ENCODE results near the gene NFATC2. TPM values are rescaled to one million over a fixed set of nuclear protein-coding genes. Genes with fewer than 3 reads are reported as not detected.

NFATC2 gene
- total RNA-seq, 1 donor from 2014 or later: 46.0 TPM

DNA sequence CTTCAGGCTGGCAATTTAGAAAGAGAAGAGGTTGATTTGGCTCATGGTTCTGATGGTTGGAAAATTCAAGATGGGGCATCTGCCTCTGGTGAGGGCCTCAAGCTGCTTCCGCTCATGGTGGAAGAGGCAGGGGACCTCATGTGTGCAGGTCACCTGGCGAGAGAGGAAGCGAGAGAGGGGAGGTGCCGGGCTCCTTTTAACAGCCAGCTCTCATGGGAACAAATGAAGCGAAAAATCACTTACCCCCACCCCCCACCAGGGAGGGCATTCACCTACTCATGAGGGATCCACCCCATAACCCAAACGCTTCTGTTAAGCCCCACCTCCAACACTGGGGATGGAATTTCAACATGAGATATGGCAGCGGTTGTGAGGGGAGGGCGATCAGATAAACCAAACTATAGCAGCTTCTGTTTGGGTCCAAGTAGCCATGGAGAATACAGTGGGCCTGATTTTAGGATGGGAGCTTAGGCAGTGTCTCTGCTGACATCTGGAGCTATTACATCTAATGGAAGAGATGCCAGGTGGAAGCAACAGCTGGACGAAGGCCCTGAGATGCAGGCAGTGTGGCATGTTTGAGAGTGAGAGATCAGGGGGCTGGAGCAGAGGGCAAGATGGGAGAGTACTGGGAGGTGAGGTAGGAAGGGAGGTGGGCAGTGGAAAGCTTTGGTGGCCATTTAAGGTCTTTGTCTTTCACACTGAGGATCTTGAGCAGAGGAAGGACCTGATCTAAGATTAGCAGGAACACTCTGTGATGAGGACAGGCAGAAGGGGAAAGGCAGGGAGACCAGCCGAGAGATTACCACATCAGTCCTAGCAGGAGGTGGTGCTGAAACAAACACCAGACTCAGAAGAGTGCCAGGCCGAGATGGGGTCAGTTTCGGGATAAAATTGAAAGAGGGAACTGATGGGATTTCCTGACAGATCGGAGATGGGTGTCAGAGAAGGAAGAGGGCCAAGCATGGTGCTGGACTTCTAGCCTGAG lies 161.8 kb downstream of the NFATC2 start:
- ChIA-PET POLR2A (interaction anchor here (1.0 to 1.2 kb wide), 3 partner anchors 24 to 162 kb away, joined by 3 to 6 read pairs (median 4); partner anchors contain the start of gene NFATC2), CTCF (interaction anchor here (1.3 to 2.1 kb wide), 3 partner anchors 181 to 243 kb away, joined by 3 to 6 read pairs (median 5); no protein-coding TSS in a partner anchor)
- peaks cover 3% of the 10 kb centered on the region for H3K9me3 Mint-ChIP-seq
- H3K27ac Mint-ChIP-seq: peak overlapping the region; percentile 80
- peak overlapping the region; percentile 21 for H3K4me3 Mint-ChIP-seq
- H3K36me3 Mint-ChIP-seq (ENCODE audit: low read depth): peaks cover 6% of the 10 kb centered on the region
- intact Hi-C loops (cut with micrococcal nuclease): loop anchor here (1.0 kb wide), 1 partner anchor 20 kb away; no protein-coding TSS in a partner anchor
- no peak for TF ChIP-seq CTCF (IDR thresholded peaks at IDR 0.05)
- no peaks in the 10 kb centered on the region for H3K27me3 Mint-ChIP-seq
- H3K4me1 Mint-ChIP-seq: peaks cover 33% of the 10 kb centered on the region
- peak; percentile 91 for ATAC-seq (ENCODE audit: low read depth)
- DNase-seq: no peak

DNA sequence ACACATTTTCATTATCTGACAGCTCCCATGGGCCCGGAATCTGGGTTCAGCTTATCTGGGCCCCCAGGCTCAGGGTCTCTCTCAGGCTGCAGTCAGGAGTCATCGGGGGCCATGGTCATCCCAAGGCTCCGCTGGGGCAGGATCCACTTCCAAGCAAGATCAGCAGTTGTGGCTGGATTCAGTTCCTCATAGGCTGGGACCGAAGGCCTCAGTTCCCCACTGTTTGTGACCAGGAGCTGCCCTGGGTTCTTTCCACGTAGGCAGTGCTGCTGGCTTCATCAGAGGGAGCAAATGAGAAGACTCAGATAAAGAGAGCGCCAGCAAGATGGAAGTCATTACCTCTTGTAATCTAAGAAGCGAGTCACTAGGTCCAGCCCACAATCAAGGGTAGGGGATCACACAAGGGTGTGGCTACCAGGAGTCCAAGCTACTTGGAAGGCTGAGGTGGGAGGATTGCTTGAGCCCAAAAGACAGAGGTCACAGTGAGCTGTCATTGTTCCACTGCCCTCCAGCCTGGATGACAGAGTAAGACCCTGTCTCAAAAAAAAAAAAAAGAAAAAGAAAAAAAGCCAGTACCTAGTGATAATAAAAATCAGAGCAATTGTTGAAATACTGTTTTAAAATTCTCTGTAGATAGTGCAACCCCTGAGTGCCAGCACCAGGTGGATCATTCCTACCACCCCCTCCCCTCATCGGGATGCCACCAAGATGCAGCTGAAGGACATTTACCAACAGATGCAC lies 162.7 kb downstream of the NFATC2 start:
- ATAC-seq (ENCODE audit: low read depth) (no peak), DNase-seq (no peak)
- H3K4me1 Mint-ChIP-seq: peaks cover 31% of the 10 kb centered on the region
- intact Hi-C loops (cut with micrococcal nuclease): loop anchor here (1.0 kb wide), 1 partner anchor 21 kb away; no protein-coding TSS in a partner anchor
- H3K9me3 Mint-ChIP-seq: peaks cover 3% of the 10 kb centered on the region
- no peak for TF ChIP-seq CTCF (IDR thresholded peaks at IDR 0.05)
- H3K4me3 Mint-ChIP-seq: no peak overlapping the region
- H3K27ac Mint-ChIP-seq: peak overlapping the region; percentile 80
- CTCF ChIA-PET: interaction anchor here (0.8 to 2.1 kb wide), 4 partner anchors 13 to 244 kb away, joined by 3 to 6 read pairs (median 4); no protein-coding TSS in a partner anchor
- POLR2A ChIA-PET: interaction anchor here (0.5 to 1.2 kb wide), 5 partner anchors 25 to 181 kb away, joined by 4 to 6 read pairs (median 4); no protein-coding TSS in a partner anchor
- peaks cover 6% of the 10 kb centered on the region for H3K36me3 Mint-ChIP-seq (ENCODE audit: low read depth)
- H3K27me3 Mint-ChIP-seq: no peaks in the 10 kb centered on the region

DNA sequence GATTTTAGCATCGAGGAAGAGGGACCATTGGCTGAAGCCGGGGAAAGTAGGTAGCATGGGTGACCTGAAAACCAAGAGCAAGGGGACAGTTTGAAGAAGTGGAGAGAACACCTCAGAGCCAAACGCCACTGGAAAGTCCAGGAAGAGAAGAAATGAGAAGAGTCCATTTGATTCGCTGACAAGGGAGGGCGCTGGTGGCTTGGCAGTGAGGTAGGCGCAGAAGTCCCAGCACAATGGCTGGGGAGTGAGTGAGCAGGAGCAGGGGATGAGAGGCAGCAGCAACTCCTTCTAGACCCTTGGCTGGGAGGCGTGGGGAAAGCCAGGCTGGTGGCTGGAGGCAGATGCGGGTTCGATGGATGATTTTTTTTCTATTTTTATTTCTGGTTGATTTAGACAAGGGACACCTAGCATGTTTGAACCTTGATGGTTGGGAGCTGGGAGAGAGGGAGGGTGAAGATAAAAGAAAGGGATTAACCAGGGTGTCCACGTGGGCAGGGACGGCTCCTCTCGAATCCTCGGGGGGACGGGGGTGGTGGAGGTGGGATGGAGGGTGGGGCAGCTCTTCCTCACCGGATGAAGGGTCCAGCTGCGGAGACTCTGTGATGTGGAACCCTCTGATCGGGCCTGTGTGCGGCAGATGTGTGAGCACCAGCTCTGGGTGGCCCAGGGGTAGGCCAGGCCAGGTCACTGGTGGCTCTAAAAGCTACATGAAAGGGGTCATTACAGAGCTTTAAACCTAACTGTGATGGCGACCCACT lies 164.2 kb downstream of the NFATC2 start:
- intact Hi-C loops (cut with micrococcal nuclease): no loop called here
- peaks cover 3% of the 10 kb centered on the region for H3K9me3 Mint-ChIP-seq
- POLR2A ChIA-PET: interaction anchor here (0.6 to 1.1 kb wide), 2 partner anchors 26 to 106 kb away, joined by 3 read pairs; no protein-coding TSS in a partner anchor

DNA sequence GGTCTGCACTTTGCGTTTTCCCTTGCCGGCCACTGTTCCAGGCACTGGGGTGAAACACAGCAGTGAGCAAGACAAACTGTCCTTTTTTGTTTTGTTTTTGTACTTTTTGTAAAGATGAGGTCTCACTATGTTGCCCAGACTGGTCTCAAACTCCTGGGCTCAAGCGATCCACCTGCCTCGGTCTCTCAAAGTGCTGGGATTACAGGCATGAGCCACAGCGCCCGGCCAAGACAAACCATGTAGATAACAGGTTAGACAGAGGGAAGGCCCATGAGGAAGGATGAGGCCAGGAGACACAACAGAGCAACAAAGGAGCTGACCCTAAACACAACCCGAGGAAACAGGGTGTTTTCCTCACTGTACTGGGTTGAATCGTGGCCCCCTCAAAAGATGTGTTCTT lies 165.4 kb downstream of the NFATC2 start:
- peaks cover 31% of the 10 kb centered on the region for H3K4me1 Mint-ChIP-seq
- no peak for TF ChIP-seq CTCF (IDR thresholded peaks at IDR 0.05)
- no peaks in the 10 kb centered on the region for H3K27me3 Mint-ChIP-seq
- CTCF ChIA-PET: interaction anchor here (1.0 kb wide), 1 partner anchor 247 kb away, joined by 3 read pairs; no protein-coding TSS in a partner anchor
- POLR2A ChIA-PET: no interaction called here
- H3K4me3 Mint-ChIP-seq: no peak overlapping the region
- no peak for ATAC-seq (ENCODE audit: low read depth)
- H3K27ac Mint-ChIP-seq: no peak overlapping the region
- peaks cover 6% of the 10 kb centered on the region for H3K36me3 Mint-ChIP-seq (ENCODE audit: low read depth)
- DNase-seq: no peak
- intact Hi-C loops (cut with micrococcal nuclease): no loop called here
- H3K9me3 Mint-ChIP-seq: peaks cover 3% of the 10 kb centered on the region

More for the DNA sequence above, 164.2 kb downstream of the NFATC2 start:
- Mint-ChIP-seq H3K4me3 (no peak overlapping the region), H3K36me3 (ENCODE audit: low read depth) (peaks cover 6% of the 10 kb centered on the region), H3K27me3 (no peaks in the 10 kb centered on the region), H3K27ac (no peak overlapping the region), H3K4me1 (peaks cover 31% of the 10 kb centered on the region)
- ATAC-seq (ENCODE audit: low read depth): no peak
- DNase-seq: no peak
- CTCF ChIA-PET: interaction anchor here (1.4 kb wide), 1 partner anchor 216 kb away, joined by 3 read pairs; no protein-coding TSS in a partner anchor
- TF ChIP-seq CTCF (IDR thresholded peaks at IDR 0.05): no peak
